H1 (cell line): ENCODE data around the gene CYP11A1. TPM values are rescaled to one million over a fixed set of nuclear protein-coding genes. Genes with fewer than 3 reads are reported as not detected.
A peak's percentile ranks its signal among the peaks of the same experiment; 100 is the strongest.

Experiments used
- CTCF ChIA-PET: fragments of 300-600 bp; sonication (Branson Sonifier 250); formaldehyde crosslinking; loops from one replicate; lab custom pipeline; 2021; ENCODE audit not compliant: partially characterized antibody; lab: Charles Lee
- POLR2A ChIA-PET: fragments of 300-600 bp; sonication (Branson Sonifier 250); formaldehyde crosslinking; loops from one replicate; lab custom pipeline; 2021; ENCODE audit warnings: inconsistent platforms; ENCODE audit not compliant: partially characterized antibody; lab: Charles Lee
- DNase-seq, 2 experiments: peaks; one replicate each; pipeline versions ENCODE4 v3.0.0 to v3.0.0-alpha.2; 2010 to 2022; ENCODE audit warnings: low spot score in 2 of 2, low read depth in 1 of 2, mixed read lengths in 1 of 2
- FAIRE-seq: peaks from 2 replicates; lab custom pipeline; 2011; peaks lifted over from hg19 to GRCh38; lab: Jason Lieb, UNC
- H2AFZ ChIP-seq: 2 replicates; pipeline ENCODE4 v1.8.1; 2012; ENCODE audit warnings: low read length, inconsistent platforms
- H2AK5ac ChIP-seq: 2 replicates; pipeline ENCODE4 v1.6.1; 2013; ENCODE audit warnings: low read depth, low read length
- H2BK120ac ChIP-seq: replicated peaks from 2 replicates; pipeline ENCODE3; 2013; ENCODE audit warnings: low read depth, low read length, inconsistent platforms
- H2BK12ac ChIP-seq: 2 replicates; pipeline ENCODE4 v1.6.1; 2013; ENCODE audit warnings: low read depth, low read length
- H2BK15ac ChIP-seq: 2 replicates; pipeline ENCODE4 v1.6.1; 2013; ENCODE audit warnings: low read length
- H2BK20ac ChIP-seq: 2 replicates; pipeline ENCODE4 v1.6.1; 2013; ENCODE audit warnings: low read length
- H2BK5ac ChIP-seq: 2 replicates; pipeline ENCODE4 v1.6.1; 2013; ENCODE audit warnings: low read depth, low read length
- H3K14ac ChIP-seq: 2 replicates; pipeline ENCODE4 v1.6.1; 2013; ENCODE audit warnings: inconsistent platforms; ENCODE audit not compliant: insufficient read length
- H3K18ac ChIP-seq: 2 replicates; pipeline ENCODE4 v1.6.1; 2013; ENCODE audit warnings: low read length; ENCODE audit errors: extremely low read depth
- H3K23ac ChIP-seq: 2 replicates; pipeline ENCODE4 v1.6.1; 2013; ENCODE audit warnings: inconsistent platforms; ENCODE audit not compliant: insufficient read length
- H3K23me2 ChIP-seq: 2 replicates; pipeline ENCODE4 v1.6.1; 2013; ENCODE audit warnings: low read depth, low read length
- H3K27ac ChIP-seq: 2 replicates; pipeline ENCODE4 v1.6.1; 2011; ENCODE audit warnings: low read depth, low read length, inconsistent platforms
- H3K27me3 ChIP-seq, 4 experiments: replicated peaks in 1 of 4; 1 replicate in 1 of 4; 2 replicates in 3 of 4; pipeline versions ENCODE4 v1.6.1 to v1.8.1; 2011 to 2013; ENCODE audit warnings: low read length in 3 of 4, mild to moderate bottlenecking in 3 of 4, inconsistent platforms in 2 of 4, mixed read lengths in 2 of 4, moderate library complexity in 1 of 4; ENCODE audit not compliant: control insufficient read depth in 3 of 4, insufficient read depth in 3 of 4; ENCODE audit errors: extremely low read depth in 1 of 4
- H3K36me3 ChIP-seq, 4 experiments: 2 replicates each; pipeline versions ENCODE4 v1.6.1 to v1.8.1; 2011 to 2013; ENCODE audit warnings: mild to moderate bottlenecking in 4 of 4, low read length in 3 of 4, moderate library complexity in 2 of 4, control low read depth in 1 of 4, inconsistent platforms in 1 of 4; ENCODE audit not compliant: insufficient read depth in 4 of 4, control insufficient read depth in 2 of 4
- H3K4ac ChIP-seq: replicated peaks from 2 replicates; pipeline ENCODE3; 2013; ENCODE audit warnings: low read length, low read depth, mixed read lengths, inconsistent platforms; ENCODE audit not compliant: insufficient read length
- H3K4me1 ChIP-seq, 4 experiments: replicated peaks in 1 of 4; 1 replicate in 1 of 4; 2 replicates in 3 of 4; pipeline versions ENCODE4 v1.6.1 to v1.8.1; 2011 to 2013; ENCODE audit warnings: low read length in 3 of 4, inconsistent platforms in 2 of 4, mixed read lengths in 1 of 4; ENCODE audit not compliant: insufficient read depth in 4 of 4, control insufficient read depth in 3 of 4
- H3K4me2 ChIP-seq, 2 experiments: 2 replicates each; pipeline versions ENCODE4 v1.6.1 to v1.8.1; 2011 to 2013; ENCODE audit warnings: low read depth in 2 of 2, low read length in 2 of 2, control low read depth in 1 of 2, inconsistent platforms in 1 of 2, mild to moderate bottlenecking in 1 of 2; ENCODE audit not compliant: insufficient read depth in 1 of 2
- H3K4me3 ChIP-seq, 4 experiments: fragments of 200-600, 300-600 bp in 1 of 4; sonication (generic), shearing (Covaris generic), sonication (Bioruptor Twin) in 1 of 4; 2 replicates each; pipeline versions ENCODE4 v1.5.1 to v1.8.1; 2011 to 2016; ENCODE audit warnings: low read length in 4 of 4, low read depth in 3 of 4, control low read depth in 2 of 4, inconsistent platforms in 2 of 4, mild to moderate bottlenecking in 2 of 4, mixed read lengths in 1 of 4, moderate library complexity in 1 of 4; ENCODE audit not compliant: insufficient read depth in 2 of 4; ENCODE audit errors: extremely low read depth in 1 of 4
- H3K56ac ChIP-seq: replicated peaks from 2 replicates; pipeline ENCODE3; 2013; ENCODE audit warnings: low read depth, mild to moderate bottlenecking, mixed read lengths, low read length, inconsistent platforms; ENCODE audit not compliant: insufficient read length
- H3K79me1 ChIP-seq: 2 replicates; pipeline ENCODE4 v1.6.1; 2013; ENCODE audit warnings: low read depth, low read length, control low read depth
- H3K79me2 ChIP-seq, 2 experiments: 2 replicates each; pipeline versions ENCODE4 v1.6.1 to v1.8.1; 2012 to 2013; ENCODE audit warnings: low read length in 2 of 2, mild to moderate bottlenecking in 2 of 2, inconsistent platforms in 1 of 2; ENCODE audit not compliant: insufficient read depth in 2 of 2, control insufficient read depth in 1 of 2
- H3K9ac ChIP-seq, 4 experiments: replicated peaks in 1 of 4; 1 replicate in 1 of 4; 2 replicates in 3 of 4; pipeline versions ENCODE4 v1.6.1 to v1.8.1; 2011 to 2013; ENCODE audit warnings: low read depth in 3 of 4, low read length in 3 of 4, control low read depth in 2 of 4, mild to moderate bottlenecking in 2 of 4, moderate library complexity in 2 of 4, inconsistent platforms in 1 of 4; ENCODE audit errors: extremely low read depth in 1 of 4
- H3K9me3 ChIP-seq, 2 experiments: 2 replicates each; pipeline versions ENCODE4 v1.6.1 to v1.8.1; 2012 to 2013; ENCODE audit warnings: mild to moderate bottlenecking in 2 of 2, moderate library complexity in 2 of 2, control low read depth in 1 of 2, inconsistent platforms in 1 of 2, low read depth in 1 of 2, low read length in 1 of 2, mixed read lengths in 1 of 2; ENCODE audit not compliant: insufficient read depth in 2 of 2
- H4K20me1 ChIP-seq, 2 experiments: replicated peaks in 1 of 2; 2 replicates each; pipeline versions ENCODE3 to v1.8.1; 2011 to 2013; ENCODE audit warnings: inconsistent platforms in 2 of 2, low read length in 2 of 2, mild to moderate bottlenecking in 1 of 2; ENCODE audit not compliant: insufficient read depth in 2 of 2, control insufficient read depth in 1 of 2
- H4K5ac ChIP-seq: 2 replicates; pipeline ENCODE4 v1.6.1; 2013; ENCODE audit warnings: low read length, low read depth, mixed read lengths, inconsistent platforms; ENCODE audit not compliant: insufficient read length
- H4K8ac ChIP-seq: 2 replicates; pipeline ENCODE4 v1.8.0; 2013; ENCODE audit warnings: mild to moderate bottlenecking, moderate library complexity, low read length, inconsistent platforms; ENCODE audit not compliant: insufficient read depth; ENCODE audit errors: extremely low read depth
- H4K91ac ChIP-seq: replicated peaks from 2 replicates; pipeline ENCODE3; 2013; ENCODE audit warnings: low read length, mixed read lengths, inconsistent platforms; ENCODE audit not compliant: insufficient read length
- ASH2L ChIP-seq: fragments of 200-600, 300-600 bp; sonication (generic); IDR thresholded peaks from one replicate; pipeline ENCODE4 v1.7.1; 2017; ENCODE audit warnings: low read length
- BRCA1 ChIP-seq: IDR thresholded peaks from 2 replicates; pipeline ENCODE4 v1.6.1; 2012; ENCODE audit warnings: low read depth, low read length, improper control_type of control experiment
- EGR1 ChIP-seq: IDR thresholded peaks from 2 replicates; pipeline ENCODE4 v1.6.1; 2011; ENCODE audit warnings: low read depth, low read length, borderline replicate concordance
- PHF8 ChIP-seq: fragments of 200-600 bp; sonication (generic); conservative IDR thresholded peaks from 2 replicates; pipeline ENCODE4 v1.7.1; 2012; ENCODE audit warnings: low read depth, mild to moderate bottlenecking, inconsistent platforms, low read length, moderate library complexity
- RFX5 ChIP-seq: IDR thresholded peaks from 2 replicates; pipeline ENCODE4 v1.6.1; 2011; ENCODE audit warnings: low read depth, low read length, improper control_type of control experiment, borderline replicate concordance
- WGBS, 2 experiments: shearing (Covaris generic) in 1 of 2; methylation state at CpG; one replicate each; pipeline versions ENCODE4 v1.1.6 to v1.1.7; 2013 to 2015; ENCODE audit warnings: low lambda C conversion rate in 2 of 2, mixed read lengths in 2 of 2, inconsistent platforms in 1 of 2, low coverage in 1 of 2, missing lambda C conversion rate in 1 of 2; ENCODE audit not compliant: insufficient replicate concordance in 2 of 2, insufficient coverage in 1 of 2, insufficient read length in 1 of 2; ENCODE audit errors: extremely low coverage in 1 of 2, missing lambda C conversion rate in 1 of 2; 5-methylcytosine and 5-hydroxymethylcytosine counted together
- polyA plus RNA-seq, 7 experiments: library from polyadenylated mRNA; depleted of rRNA in 3 of 7; stranded (reverse) in 5 of 7; unstranded in 2 of 7; fragments of >200 nt in 5 of 7; fragments of 200-250 nt in 2 of 7; gene quantifications; 1 replicate in 5 of 7; 2 replicates in 1 of 7; 4 replicates in 1 of 7; pipeline versions ENCODE4 v1.2.1 to v1.2.3, GENCODE V29; 2011 to 2013; ENCODE audit warnings: missing spikeins in 2 of 7, mixed read lengths in 2 of 7
- total RNA-seq: library from RNA; stranded (reverse); fragmentation: NEBNext Ultra II Directional; extraction: Animal tissue kit (Norgen Biotek cat#: 25700); gene quantifications from 2 replicates; pipeline ENCODE4 v1.2.1, GENCODE V29; 2021
- TF ChIP-seq, protein P1 (sequence below), 3 experiments: IDR thresholded peaks; 1 replicate in 2 of 3; 2 replicates in 1 of 3; pipeline versions ENCODE4 v1.5.1 to v1.6.1; 2011; ENCODE audit warnings: low read length in 3 of 3, mild to moderate bottlenecking in 3 of 3, inconsistent platforms in 2 of 3, low read depth in 1 of 3, moderate library complexity in 1 of 3; ENCODE audit not compliant: insufficient read depth in 1 of 3; ENCODE audit errors: control extremely low read depth in 1 of 3

CYP11A1 gene
- total and polyA plus RNA-seq, 2 of the 8 experiments (the other 6 are each of a cell fraction or from before 2014, with no cell fraction given) = 1.9 to 7.2 TPM

- H3K4me2 ChIP-seq = no peak overlapping the region
- peak overlapping the region; percentile 75; the same call in 1 of the 2 replicates for H4K8ac ChIP-seq
- POLR2A ChIA-PET = interaction anchor here (0.7 to 1.7 kb wide), 8 partner anchors 48 to 227 kb away, joined by 3 to 4 read pairs (median 4); no protein-coding TSS in a partner anchor
- no peak overlapping the region; the same call in 1 of the 2 replicates for H3K18ac ChIP-seq
- H3K4me1 ChIP-seq = peaks cover 4 to 12% (median 7%) of the 10 kb centered on the region in 4 experiments; a peak in 6 of 7 replicates
- no peak overlapping the region for H2AK5ac ChIP-seq
- H2BK5ac ChIP-seq = no peak overlapping the region
- no peaks in the 10 kb centered on the region for H3K36me3 ChIP-seq
- no peak overlapping the region for H3K56ac ChIP-seq
- H3K9me3 ChIP-seq = no peaks in the 10 kb centered on the region
- WGBS, 2 experiments = 72% methylated on average over 9 of the region's 9 CpGs; no CpG with 5 or more reads in 1 of the 2 experiments
- H2BK12ac ChIP-seq = no peak overlapping the region
- TF ChIP-seq BRCA1 (no peak), EGR1 (no peak), PHF8 (no peak), RFX5 (no peak), ASH2L (no peak)
- TF ChIP-seq, protein P1, sequence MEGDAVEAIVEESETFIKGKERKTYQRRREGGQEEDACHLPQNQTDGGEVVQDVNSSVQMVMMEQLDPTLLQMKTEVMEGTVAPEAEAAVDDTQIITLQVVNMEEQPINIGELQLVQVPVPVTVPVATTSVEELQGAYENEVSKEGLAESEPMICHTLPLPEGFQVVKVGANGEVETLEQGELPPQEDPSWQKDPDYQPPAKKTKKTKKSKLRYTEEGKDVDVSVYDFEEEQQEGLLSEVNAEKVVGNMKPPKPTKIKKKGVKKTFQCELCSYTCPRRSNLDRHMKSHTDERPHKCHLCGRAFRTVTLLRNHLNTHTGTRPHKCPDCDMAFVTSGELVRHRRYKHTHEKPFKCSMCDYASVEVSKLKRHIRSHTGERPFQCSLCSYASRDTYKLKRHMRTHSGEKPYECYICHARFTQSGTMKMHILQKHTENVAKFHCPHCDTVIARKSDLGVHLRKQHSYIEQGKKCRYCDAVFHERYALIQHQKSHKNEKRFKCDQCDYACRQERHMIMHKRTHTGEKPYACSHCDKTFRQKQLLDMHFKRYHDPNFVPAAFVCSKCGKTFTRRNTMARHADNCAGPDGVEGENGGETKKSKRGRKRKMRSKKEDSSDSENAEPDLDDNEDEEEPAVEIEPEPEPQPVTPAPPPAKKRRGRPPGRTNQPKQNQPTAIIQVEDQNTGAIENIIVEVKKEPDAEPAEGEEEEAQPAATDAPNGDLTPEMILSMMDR (IDR thresholded peaks at IDR 0.05; ENCODE audit: control extremely low read depth in 1 of 3, insufficient read depth in 1 of 3, low read depth in 1 of 3, low read length in 3 of 3) = no peak
- no peak overlapping the region for H3K9ac ChIP-seq
- H3K14ac ChIP-seq = no peak overlapping the region
- H3K27me3 ChIP-seq = peaks cover 0 to 3% (median 0%) of the 10 kb centered on the region in 4 experiments; a peak in 2 of 7 replicates
- peaks cover 5% of the 10 kb centered on the region; the same call in 1 of the 2 replicates for H3K23me2 ChIP-seq
- no peaks in the 10 kb centered on the region; the same call in 1 of the 2 replicates for H3K79me1 ChIP-seq
- H2BK15ac ChIP-seq = no peak overlapping the region
- no peak overlapping the region for H3K4me3 ChIP-seq
- H3K27ac ChIP-seq = no peak overlapping the region
- H2AFZ ChIP-seq = no peak overlapping the region
- no peak overlapping the region for H4K91ac ChIP-seq
- H2BK20ac ChIP-seq = no peak overlapping the region
- no peak overlapping the region for H3K23ac ChIP-seq
- CTCF ChIA-PET = interaction anchor here (0.6 to 36.8 kb wide), 16 partner anchors 8 to 191 kb away, joined by 3 to 1311 read pairs (median 4); partner anchors contain the start of genes CYP11A1 and SEMA7A
- H4K20me1 ChIP-seq = no peaks in the 10 kb centered on the region
- no peak overlapping the region for H2BK120ac ChIP-seq
- FAIRE-seq = no peak
- no peak overlapping the region for H4K5ac ChIP-seq
- no peaks in the 10 kb centered on the region for H3K79me2 ChIP-seq
- no peak for DNase-seq
- no peak overlapping the region for H3K4ac ChIP-seq
Measured at GRCh38 chr15:74378848-74379247, 11.4 kb upstream of the CYP11A1 start.
